Heart right ventricle (tissue), 16 donors: ENCODE results near the gene UBN1. TPM values are rescaled to one million over a fixed set of nuclear protein-coding genes. Genes with fewer than 3 reads are reported as not detected.

Experiments
- ATAC-seq, 8 donors: fragments of 200-7000 bp; cut with Tn5 transposase; one replicate each; pipeline ENCODE4 v1.9.1; 2020; ENCODE audit warnings: mild to moderate bottlenecking in 8 of 8, moderate library complexity in 8 of 8, moderate number of reproducible peaks in 1 of 8
- DNase-seq, 2 donors: peaks; one replicate each; pipeline ENCODE4 v3.0.0-alpha.2; 2020
- H3K27ac ChIP-seq, 10 donors: fragments of 200-600 bp; sonication (generic) in 2 of 10; one replicate each; pipeline versions ENCODE4 v1.5.0 to v1.8.0; 2020 to 2022; ENCODE audit warnings: mild to moderate bottlenecking in 3 of 10
- H3K27me3 ChIP-seq, 7 donors: fragments of 200-600 bp; one replicate each; pipeline ENCODE4 v1.8.0; 2021 to 2022; ENCODE audit warnings: mild to moderate bottlenecking in 2 of 7
- H3K36me3 ChIP-seq, 9 donors: fragments of 200-600 bp; sonication (generic) in 1 of 9; one replicate each; pipeline versions ENCODE4 v1.5.0 to v1.8.0; 2020 to 2022; ENCODE audit warnings: mild to moderate bottlenecking in 2 of 9
- H3K4me1 ChIP-seq, 9 donors: fragments of 200-600 bp; sonication (generic) in 1 of 9; one replicate each; pipeline versions ENCODE4 v1.5.0 to v1.8.0; 2020 to 2022; ENCODE audit warnings: mild to moderate bottlenecking in 4 of 9
- H3K4me3 ChIP-seq, 10 donors: fragments of 200-600 bp; sonication (generic) in 2 of 10; one replicate each; pipeline versions ENCODE4 v1.5.0 to v1.8.0; 2020 to 2022; ENCODE audit warnings: mild to moderate bottlenecking in 7 of 10, moderate library complexity in 2 of 10
- H3K9me3 ChIP-seq, 11 donors: fragments of 200-600 bp in 10 of 11; sonication (generic) in 2 of 11; one replicate each; pipeline versions ENCODE4 v1.5.0 to v1.8.0; 2013 to 2022; ENCODE audit warnings: mild to moderate bottlenecking in 2 of 11, control low read depth in 1 of 11, moderate library complexity in 1 of 11
- CTCF ChIP-seq, 9 donors: fragments of 200-600 bp; sonication (generic) in 2 of 9; IDR thresholded peaks; one replicate each; pipeline versions ENCODE4 v1.5.0 to v1.8.0; 2021 to 2022; ENCODE audit warnings: antibody characterized with exemption in 9 of 9, mild to moderate bottlenecking in 5 of 9, moderate library complexity in 1 of 9
- WGBS, 2 donors: extraction: QIAGEN DNeasy Blood & Tissue Kit; methylation state at CpG; one replicate each; pipeline ENCODE4 v1.1.7; 2013; ENCODE audit warnings: inconsistent platforms in 1 of 2; 5-methylcytosine and 5-hydroxymethylcytosine counted together
- intact Hi-C, 10 donors: fragments of 100-400 bp; cut with DNase I; formaldehyde crosslinking; loops; one replicate each; pipeline versions ENCODE4 v1.11.1 to v1.14.2; 2022
- polyA plus RNA-seq, 2 donors: library from polyadenylated mRNA; stranded (reverse); fragments of 200-250 nt; gene quantifications; one replicate each; pipeline ENCODE4 v1.2.3, GENCODE V29; 2013
- total RNA-seq, 10 donors: library from RNA; stranded (reverse); fragmentation: NEBNext Ultra II Directional in 3 of 10; extraction: Animal tissue kit (Norgen Biotek cat#: 25700) in 3 of 10; gene quantifications; one replicate each; pipeline versions ENCODE4 v1.2.1 to v1.2.4, GENCODE V29; 2021 to 2023
- donor health status: Arrhythmogenic right ventricular cardiomyopathy.
- donor health status: ischemic (EF 13 %, LVEDD 7.1; RV severe dilation, severe dysfunction).
- donor health status: healthy with polysubstance abuse.
- donor health status: DM: no; HTN: yes; CAD: no.
- donor health status: DM: no; HTN: no; CAD: no.
- donor health status: ischemic (EF 25% LVEDD 6.9; RV normal size, moderate dysfunction).
- donor health status: ischemic (EF 25% LVEDD 5.7; RV mildly dilated, moderate dysfunction).
- donor health status: healthy.
- donor health status: DM: yes; HTN: yes; CAD: no.
- donor health status: Ischemic cardiomyopathy.
- donor health status: ischemic (EF 35%, LVEDD 5.7; RV mildly dilated, moderate dysfunction).
- donor health status: nonischemic (EF 11% LVEDD 7.7; RV severe dilation, severe dysfunction).
- donor health status: DM: yes; HTN: yes; CAD: no.
- donor health status: PGD.
- donor health status: ischemic (EF 29% LVEDD 5.4; RV normal size, mild dysfunction).
- donor health status: nonischemic (EF 23%, LVEDD 6.1; RV moderate dilation, normal function).

UBN1 gene
- total and polyA plus RNA-seq, 12 donors: 11.3 to 56.9 (median 30.2) TPM

DNA sequence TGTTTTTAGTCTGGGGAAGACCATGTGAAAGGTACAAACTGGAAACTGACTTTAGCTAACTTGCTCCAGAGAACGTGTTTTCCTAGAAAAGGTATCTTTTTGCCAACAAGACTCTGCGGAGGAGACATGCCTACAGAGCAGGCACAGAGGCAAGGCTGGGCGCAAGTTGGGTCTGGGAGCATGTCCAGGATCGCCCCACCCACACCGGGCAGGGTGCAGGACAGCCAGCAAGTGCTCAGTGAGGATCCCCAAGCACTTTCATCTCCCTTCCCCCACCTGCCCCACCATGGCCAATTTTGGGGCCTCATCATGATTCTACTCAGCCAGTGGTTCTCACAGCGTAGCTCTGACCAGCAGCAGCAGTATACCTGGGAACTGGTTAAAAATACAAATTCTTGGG lies 26.6 kb upstream of the UBN1 start:
- no peaks in the 10 kb centered on the region for H3K27me3 ChIP-seq
- DNase-seq (peak in 1 of 2 donors; percentile 44), ATAC-seq (peak in 7 of 8 donors; percentile 29 to 86 (median 73))
- WGBS, 2 donors: 55 to 70% methylated on average over 6 of the region's 6 CpGs
- peak overlapping the region; percentile 1 to 87 (median 58) for H3K27ac ChIP-seq
- intact Hi-C loops: no loop called here
- H3K4me3 ChIP-seq: no peak overlapping the region
- H3K4me1 ChIP-seq: peaks cover 0 to 49% (median 25%) of the 10 kb centered on the region in 9 donors
- TF ChIP-seq CTCF (IDR thresholded peaks at IDR 0.05): no peak
- peaks cover 0 to 100% (median 78%) of the 10 kb centered on the region in 9 donors for H3K36me3 ChIP-seq
- no peaks in the 10 kb centered on the region for H3K9me3 ChIP-seq

GRCh38 chr16:4825196-4825595 lies 22.1 kb upstream of the UBN1 start:
- DNase-seq (peak; percentile 51 to 53), ATAC-seq (peak in 6 of 8 donors; percentile 40 to 67 (median 52))
- Histone ChIP-seq H3K4me1 (peaks cover 0 to 87% (median 45%) of the 10 kb centered on the region in 9 donors), H3K27ac (peak overlapping the region; percentile 61 to 91 (median 84)), H3K36me3 (peaks cover 0 to 100% (median 68%) of the 10 kb centered on the region in 9 donors), H3K9me3 (no peaks in the 10 kb centered on the region), H3K4me3 (no peak overlapping the region), H3K27me3 (no peaks in the 10 kb centered on the region)
- 46 to 68% methylated on average over 8 of the region's 8 CpGs for WGBS, 2 donors
- intact Hi-C loops: no loop called here
- TF ChIP-seq CTCF (IDR thresholded peaks at IDR 0.05): no peak

DNA sequence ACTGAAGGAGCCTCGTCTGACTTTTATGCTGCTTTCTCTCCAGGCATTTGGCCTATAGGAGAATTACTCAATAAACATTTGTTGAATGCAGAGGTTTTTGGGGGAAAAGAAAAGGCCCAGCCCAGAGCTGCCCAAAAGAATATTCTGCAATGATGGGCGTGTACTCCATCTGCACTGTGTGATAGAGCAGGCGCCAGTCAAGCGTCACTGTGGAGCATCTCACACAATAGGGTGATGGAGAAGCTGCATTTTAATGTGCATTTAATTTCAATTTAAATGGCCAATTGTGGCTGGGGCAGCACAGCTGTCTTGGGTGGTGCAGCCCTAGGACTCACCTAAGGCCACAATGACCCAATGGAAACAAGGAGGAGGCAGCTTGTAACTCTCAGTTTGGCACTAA lies 20.8 kb upstream of the UBN1 start:
- Histone ChIP-seq H3K4me3 (no peak overlapping the region), H3K27ac (peak overlapping the region; percentile 61 to 91 (median 84)), H3K27me3 (no peaks in the 10 kb centered on the region), H3K9me3 (no peaks in the 10 kb centered on the region), H3K36me3 (peaks cover 0 to 100% (median 70%) of the 10 kb centered on the region in 9 donors), H3K4me1 (peaks cover 0 to 84% (median 40%) of the 10 kb centered on the region in 9 donors)
- intact Hi-C loops: no loop called here
- ATAC-seq (peak in 3 of 8 donors; percentile 3 to 19 (median 5)), DNase-seq (no peak)
- 76 to 84% methylated on average over 4 of the region's 4 CpGs for WGBS, 2 donors
- no peak for TF ChIP-seq CTCF (IDR thresholded peaks at IDR 0.05)

GRCh38 chr16:4826980-4827379 lies 20.3 kb upstream of the UBN1 start:
- Histone ChIP-seq H3K9me3 (no peaks in the 10 kb centered on the region), H3K27ac (peak overlapping the region; percentile 69 to 91 (median 84)), H3K4me1 (peaks cover 0 to 80% (median 36%) of the 10 kb centered on the region in 9 donors), H3K4me3 (no peak overlapping the region), H3K36me3 (peaks cover 0 to 100% (median 70%) of the 10 kb centered on the region in 9 donors), H3K27me3 (no peaks in the 10 kb centered on the region)
- whole genome bisulfite sequencing, 2 donors: 58 to 68% methylated on average over 10 of the region's 10 CpGs
- no peak for TF ChIP-seq CTCF (IDR thresholded peaks at IDR 0.05)
- intact Hi-C loops: no loop called here
- ATAC-seq: peak; percentile 65 to 87 (median 78)
- peak in 1 of 2 donors; percentile 63 for DNase-seq
